Measurements from ENCODE around the gene MAD1L1. TPM values are rescaled to one million over a fixed set of nuclear protein-coding genes. Genes with fewer than 3 reads are reported as not detected.

Gene MAD1L1
- total and polyA plus RNA-seq, 2 donors (not counting 1 experiment from before 2014, with no cell fraction given), result 9.8 to 29.4 TPM

DNA sequence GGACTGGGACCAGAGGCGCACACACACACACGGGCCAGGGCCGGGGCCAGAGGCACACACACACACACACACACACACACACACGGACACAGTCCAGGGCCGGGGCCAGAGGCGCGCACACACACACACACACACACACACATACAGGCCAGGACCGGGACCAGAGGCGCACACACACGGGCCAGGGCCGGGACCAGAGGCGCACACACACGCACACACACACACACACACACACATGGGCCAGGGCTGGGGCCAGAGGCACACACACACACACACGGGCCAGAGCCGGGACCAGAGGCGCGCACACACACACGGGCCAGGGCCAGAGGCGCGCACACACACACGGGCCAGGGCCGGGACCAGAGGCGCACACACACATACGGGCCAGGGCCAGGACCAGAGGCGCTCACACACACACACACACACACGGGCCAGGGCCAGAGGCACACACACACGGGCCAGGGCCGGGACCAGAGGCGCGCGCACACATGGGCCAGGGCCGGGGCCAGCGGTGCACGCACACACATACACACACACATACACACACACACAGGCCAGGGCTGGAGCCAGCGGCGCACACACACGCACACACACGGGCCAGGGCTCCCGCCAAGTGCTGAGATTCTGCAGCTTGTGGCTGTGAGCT is 293.8 kb downstream of the MAD1L1 start:
- Histone ChIP-seq H3K79me2 (ENCODE audit: control insufficient read depth, insufficient read depth, low read length) (no peaks in the 10 kb centered on the region), H3K4me2 (ENCODE audit: extremely low read depth, insufficient read depth, low read length) (no peak overlapping the region), H2AFZ (ENCODE audit: low read length) (no peak overlapping the region), H3K36me3 (ENCODE audit: control insufficient read depth, insufficient read depth, low read length) (no peaks in the 10 kb centered on the region), H3K27ac (ENCODE audit: insufficient read depth, low read length) (no peak overlapping the region), H3K4me3 (replicated peaks in 1 of 4; ENCODE audit: control extremely low read depth in 1 of 4, insufficient read depth in 1 of 4, low read depth in 3 of 4, low read length in 4 of 4) (no peak overlapping the region), H3K9me3 (ENCODE audit: control insufficient read depth, insufficient read depth, low read depth, low read length) (no peaks in the 10 kb centered on the region), H3K9ac (ENCODE audit: insufficient read depth, low read length) (no peak overlapping the region), H3K27me3 (ENCODE audit: control insufficient read depth, insufficient read depth, low read length) (no peaks in the 10 kb centered on the region), H3K4me1 (ENCODE audit: control insufficient read depth, extremely low read depth, insufficient read depth, low read length) (no peaks in the 10 kb centered on the region), H4K20me1 (ENCODE audit: control insufficient read depth, extremely low read depth, insufficient read depth, low read length) (no peaks in the 10 kb centered on the region)
- TF ChIP-seq EZH2 (IDR thresholded peaks at IDR 0.05; ENCODE audit: low read length, missing control alignments), result no peak
- TF ChIP-seq, protein P1, sequence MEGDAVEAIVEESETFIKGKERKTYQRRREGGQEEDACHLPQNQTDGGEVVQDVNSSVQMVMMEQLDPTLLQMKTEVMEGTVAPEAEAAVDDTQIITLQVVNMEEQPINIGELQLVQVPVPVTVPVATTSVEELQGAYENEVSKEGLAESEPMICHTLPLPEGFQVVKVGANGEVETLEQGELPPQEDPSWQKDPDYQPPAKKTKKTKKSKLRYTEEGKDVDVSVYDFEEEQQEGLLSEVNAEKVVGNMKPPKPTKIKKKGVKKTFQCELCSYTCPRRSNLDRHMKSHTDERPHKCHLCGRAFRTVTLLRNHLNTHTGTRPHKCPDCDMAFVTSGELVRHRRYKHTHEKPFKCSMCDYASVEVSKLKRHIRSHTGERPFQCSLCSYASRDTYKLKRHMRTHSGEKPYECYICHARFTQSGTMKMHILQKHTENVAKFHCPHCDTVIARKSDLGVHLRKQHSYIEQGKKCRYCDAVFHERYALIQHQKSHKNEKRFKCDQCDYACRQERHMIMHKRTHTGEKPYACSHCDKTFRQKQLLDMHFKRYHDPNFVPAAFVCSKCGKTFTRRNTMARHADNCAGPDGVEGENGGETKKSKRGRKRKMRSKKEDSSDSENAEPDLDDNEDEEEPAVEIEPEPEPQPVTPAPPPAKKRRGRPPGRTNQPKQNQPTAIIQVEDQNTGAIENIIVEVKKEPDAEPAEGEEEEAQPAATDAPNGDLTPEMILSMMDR (conservative IDR thresholded peaks at IDR 0.05 in 1 of 2, IDR thresholded peaks at IDR 0.05 in 1 of 2; ENCODE audit: low read depth in 1 of 2, low read length in 2 of 2), result no peak
- peak in 1 of 2 donors; percentile 7 for DNase-seq (ENCODE audit: low read depth in 2 of 2)

DNA sequence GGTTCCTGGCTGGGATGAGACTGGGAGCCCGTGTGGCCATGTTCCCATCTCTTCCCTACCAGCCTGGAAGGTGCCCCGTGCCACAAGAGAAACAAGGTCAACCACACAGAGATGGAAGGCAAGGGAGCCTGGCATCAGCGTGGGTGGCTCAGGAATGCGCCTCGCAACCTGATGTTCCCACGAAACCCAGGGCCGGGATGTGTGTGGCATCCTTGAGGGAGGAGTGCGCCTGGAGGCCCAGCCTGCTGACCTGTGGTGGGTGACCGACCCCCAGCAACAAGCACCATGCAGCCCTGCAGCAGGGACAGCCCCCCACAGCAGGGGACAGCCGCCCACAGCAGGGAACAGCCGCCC is 295.5 kb downstream of the MAD1L1 start:
- H3K36me3 ChIP-seq (ENCODE audit: control insufficient read depth, insufficient read depth, low read length), result no peaks in the 10 kb centered on the region
- no peak overlapping the region for H3K27ac ChIP-seq (ENCODE audit: insufficient read depth, low read length)
- no peak for DNase-seq (ENCODE audit: low read depth in 2 of 2)
- no peaks in the 10 kb centered on the region for H3K79me2 ChIP-seq (ENCODE audit: control insufficient read depth, insufficient read depth, low read length)
- H3K9me3 ChIP-seq (ENCODE audit: control insufficient read depth, insufficient read depth, low read depth, low read length), result no peaks in the 10 kb centered on the region
- TF ChIP-seq EZH2 (IDR thresholded peaks at IDR 0.05; ENCODE audit: low read length, missing control alignments), result no peak
- TF ChIP-seq, protein P1 (conservative IDR thresholded peaks at IDR 0.05 in 1 of 2, IDR thresholded peaks at IDR 0.05 in 1 of 2; ENCODE audit: low read depth in 1 of 2, low read length in 2 of 2), result no peak
- no peaks in the 10 kb centered on the region for H3K27me3 ChIP-seq (ENCODE audit: control insufficient read depth, insufficient read depth, low read length)
- no peak overlapping the region for H3K9ac ChIP-seq (ENCODE audit: insufficient read depth, low read length)
- no peak overlapping the region for H2AFZ ChIP-seq (ENCODE audit: low read length)
- no peaks in the 10 kb centered on the region for H3K4me1 ChIP-seq (ENCODE audit: control insufficient read depth, extremely low read depth, insufficient read depth, low read length)
- no peak overlapping the region for H3K4me3 ChIP-seq (replicated peaks in 1 of 4; ENCODE audit: control extremely low read depth in 1 of 4, insufficient read depth in 1 of 4, low read depth in 3 of 4, low read length in 4 of 4)
- no peaks in the 10 kb centered on the region for H4K20me1 ChIP-seq (ENCODE audit: control insufficient read depth, extremely low read depth, insufficient read depth, low read length)
- H3K4me2 ChIP-seq (ENCODE audit: extremely low read depth, insufficient read depth, low read length), result no peak overlapping the region

DNA sequence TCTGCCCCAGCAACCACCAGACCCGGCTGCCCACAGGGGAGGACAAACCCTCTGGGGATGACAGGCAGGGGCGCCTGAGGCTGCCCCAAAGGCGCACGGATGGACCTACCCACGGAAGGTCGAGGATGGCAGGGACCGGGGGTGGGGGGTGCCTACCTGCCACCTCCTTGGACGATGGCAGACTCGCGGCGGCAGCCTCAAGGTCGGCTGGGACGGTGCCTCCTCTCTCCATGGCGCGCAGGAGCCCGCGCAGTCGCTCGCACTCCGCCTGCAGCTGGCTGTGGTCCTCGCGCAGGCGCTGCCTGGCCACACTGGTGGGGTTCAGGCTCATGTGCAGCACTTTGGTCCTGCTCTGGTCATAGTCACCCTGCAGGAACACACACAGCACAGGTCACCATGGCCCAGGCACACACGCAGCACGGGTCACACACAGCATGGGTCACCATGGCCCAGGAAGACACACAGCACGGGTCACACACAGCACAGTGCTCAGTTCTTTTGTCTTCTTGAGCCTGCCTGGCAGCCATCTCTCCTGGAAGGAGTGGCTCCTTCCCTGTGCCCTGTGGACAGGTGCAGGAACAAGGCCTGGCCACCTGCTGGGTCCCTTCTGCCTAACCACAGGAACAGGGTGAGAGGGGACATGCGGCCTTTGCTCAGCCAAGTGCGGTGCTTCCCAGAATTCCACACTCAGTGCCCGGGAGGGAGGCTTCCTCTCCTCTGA is 296.1 kb downstream of the MAD1L1 start:
- Histone ChIP-seq H3K79me2 (ENCODE audit: control insufficient read depth, insufficient read depth, low read length) (no peaks in the 10 kb centered on the region), H3K9me3 (ENCODE audit: control insufficient read depth, insufficient read depth, low read depth, low read length) (no peaks in the 10 kb centered on the region), H3K4me1 (ENCODE audit: control insufficient read depth, extremely low read depth, insufficient read depth, low read length) (no peaks in the 10 kb centered on the region), H4K20me1 (ENCODE audit: control insufficient read depth, extremely low read depth, insufficient read depth, low read length) (no peaks in the 10 kb centered on the region), H3K9ac (ENCODE audit: insufficient read depth, low read length) (no peak overlapping the region), H2AFZ (ENCODE audit: low read length) (no peak overlapping the region), H3K4me2 (ENCODE audit: extremely low read depth, insufficient read depth, low read length) (no peak overlapping the region), H3K4me3 (replicated peaks in 1 of 4; ENCODE audit: control extremely low read depth in 1 of 4, insufficient read depth in 1 of 4, low read depth in 3 of 4, low read length in 4 of 4) (no peak overlapping the region), H3K27ac (ENCODE audit: insufficient read depth, low read length) (no peak overlapping the region), H3K36me3 (ENCODE audit: control insufficient read depth, insufficient read depth, low read length) (no peaks in the 10 kb centered on the region), H3K27me3 (ENCODE audit: control insufficient read depth, insufficient read depth, low read length) (no peaks in the 10 kb centered on the region)
- TF ChIP-seq EZH2 (IDR thresholded peaks at IDR 0.05; ENCODE audit: low read length, missing control alignments), result no peak
- TF ChIP-seq, protein P1 (conservative IDR thresholded peaks at IDR 0.05 in 1 of 2, IDR thresholded peaks at IDR 0.05 in 1 of 2; ENCODE audit: low read depth in 1 of 2, low read length in 2 of 2), result no peak
- DNase-seq (ENCODE audit: low read depth in 2 of 2), result no peak

All from fibroblast of lung (primary cell).